Pons (tissue), 1 donor: Measurements from ENCODE around the gene CHD2.

Source experiments
- DNase-seq: peaks from one replicate; pipeline ENCODE4 v3.0.0-alpha.2; 2016; ENCODE audit warnings: low spot score

CHD2 gene

GRCh38 chr15:92885224-92886041, 14.7 kb upstream of the CHD2 start:
- peak; percentile 44 for DNase-seq

GRCh38 chr15:92886042-92886537, 14.0 kb upstream of the CHD2 start:
- peak; percentile 53 for DNase-seq

- DNase-seq: peak; percentile 29
Observed at GRCh38 chr15:92886815-92887214, 13.3 kb upstream of the CHD2 start.

- no peak for DNase-seq
Observed at GRCh38 chr15:92887869-92888268, 12.3 kb upstream of the CHD2 start.

GRCh38 chr15:92889390-92890107, 10.6 kb upstream of the CHD2 start:
- no peak for DNase-seq

GRCh38 chr15:92891533-92892200, 8.5 kb upstream of the CHD2 start:
- DNase-seq: no peak

GRCh38 chr15:92892201-92892555, 7.9 kb upstream of the CHD2 start:
- no peak for DNase-seq

DNA sequence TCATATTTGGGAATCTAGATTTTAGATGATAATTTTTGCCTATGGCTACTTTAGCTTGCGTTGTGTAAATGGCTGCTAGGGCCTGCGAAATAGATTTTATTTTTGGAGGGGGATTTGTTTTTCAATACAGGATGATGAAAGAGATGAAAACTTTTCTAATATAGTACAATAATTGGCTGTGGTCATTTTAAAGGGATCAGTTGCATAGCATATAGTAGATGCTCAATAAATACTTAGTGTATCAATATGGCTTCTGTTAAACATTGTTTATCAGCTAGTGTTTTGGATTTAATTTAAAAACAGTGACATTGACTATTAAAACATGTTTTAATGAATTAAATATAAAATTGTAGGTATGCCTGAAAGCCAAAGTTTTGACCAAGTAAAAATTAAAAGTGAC, 6.9 kb upstream of the CHD2 start:
- DNase-seq: no peak

DNA sequence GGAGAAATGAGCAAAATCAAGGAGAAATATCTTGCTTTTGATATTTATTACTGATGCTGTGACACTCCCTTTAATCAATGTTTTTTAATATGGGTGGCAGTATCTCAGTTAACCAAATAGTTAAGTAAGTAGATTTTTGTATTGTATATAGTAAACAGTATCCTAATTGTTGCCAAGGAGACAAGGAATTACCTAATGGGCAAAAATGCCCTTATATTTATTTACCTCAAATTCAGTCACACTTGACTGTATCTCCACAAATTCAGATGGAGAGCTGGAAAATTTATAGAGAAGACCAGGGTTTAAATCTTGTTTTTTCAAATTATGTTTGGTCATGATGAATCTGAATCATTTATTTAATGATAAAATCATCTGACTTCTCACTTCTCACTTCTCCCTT, 3.6 kb upstream of the CHD2 start:
- no peak for DNase-seq

DNA sequence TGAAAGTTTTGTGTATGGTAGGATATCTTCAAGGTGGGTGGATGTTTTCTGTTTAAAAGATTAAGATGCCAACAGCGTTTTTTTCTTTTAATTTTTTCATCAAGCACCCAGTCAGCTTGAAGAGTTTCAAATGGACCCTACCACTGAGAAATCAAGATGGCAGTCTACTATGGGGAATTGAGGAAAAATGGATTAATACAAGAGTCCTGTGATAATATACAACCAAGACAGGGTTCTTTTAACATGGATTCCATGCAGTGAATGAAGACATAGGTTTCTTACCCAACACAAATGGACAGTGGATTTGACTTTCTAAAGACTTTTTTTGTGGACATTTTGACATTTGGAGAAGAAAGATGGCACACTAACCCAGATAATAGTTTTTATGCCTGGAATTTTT, 2.5 kb upstream of the CHD2 start:
- DNase-seq: no peak

GRCh38 chr15:92898988-92899582, 1.0 kb upstream of the CHD2 start:
- no peak for DNase-seq

- no peak for DNase-seq
Observed at GRCh38 chr15:92899601-92899947, 550 bp upstream of the CHD2 start.

- no peak for DNase-seq
Observed at GRCh38 chr15:92900731-92901071, 577 bp downstream of the CHD2 start.

DNA sequence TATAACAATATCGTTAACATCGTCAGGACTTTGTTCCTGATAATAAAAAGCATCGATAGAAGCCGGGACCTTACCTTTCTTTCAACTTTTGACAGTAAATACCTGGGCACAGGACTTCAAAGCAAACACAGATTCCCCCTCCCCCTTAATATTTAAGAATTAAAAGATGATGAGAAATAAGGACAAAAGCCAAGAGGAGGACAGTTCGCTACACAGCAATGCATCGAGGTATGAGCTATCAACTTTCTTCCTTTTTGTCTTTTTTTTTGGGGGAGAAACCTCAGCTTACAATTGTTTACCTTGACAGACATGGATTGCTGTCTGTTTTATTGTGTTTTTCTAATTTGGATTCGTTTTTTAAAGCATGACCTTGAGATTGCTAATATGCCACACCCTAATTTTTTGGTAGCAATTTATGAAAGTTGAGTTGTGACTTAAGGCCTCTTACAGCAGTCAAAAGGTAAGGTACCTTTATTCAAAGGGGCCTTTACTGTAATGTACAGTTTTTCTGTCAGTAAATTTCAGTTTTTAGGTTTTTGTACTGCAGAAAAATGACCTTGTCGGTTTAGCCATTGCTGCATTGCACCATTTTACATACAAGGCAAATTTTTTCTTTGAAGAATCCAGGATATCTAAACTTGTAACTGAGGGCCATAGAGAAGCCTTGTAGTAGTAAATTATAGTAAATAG, 1.1 kb downstream of the CHD2 start:
- DNase-seq: no peak

DNA sequence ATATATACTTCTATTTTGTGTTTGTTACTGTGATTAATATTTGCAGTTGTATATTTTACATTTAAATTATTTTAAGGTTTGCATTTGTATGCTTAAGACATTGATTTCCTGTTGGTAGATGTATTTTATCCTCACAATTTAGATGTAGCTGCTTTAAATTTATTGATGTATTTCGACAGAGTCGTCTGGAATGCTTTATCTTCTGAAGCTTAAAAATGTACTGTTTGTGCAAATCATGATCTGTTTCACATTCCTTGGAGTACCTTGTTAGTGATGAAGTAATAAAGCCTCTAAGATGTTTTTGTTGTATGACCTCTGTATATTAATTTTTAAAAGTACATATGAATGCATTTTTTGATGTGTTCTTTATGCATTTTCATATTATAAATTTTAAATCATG, 1.9 kb downstream of the CHD2 start:
- DNase-seq: no peak

- no peak for DNase-seq
Observed at GRCh38 chr15:92902737-92903593, 2.8 kb downstream of the CHD2 start.

- DNase-seq: no peak
Observed at GRCh38 chr15:92903631-92903965, 3.5 kb downstream of the CHD2 start.

DNA sequence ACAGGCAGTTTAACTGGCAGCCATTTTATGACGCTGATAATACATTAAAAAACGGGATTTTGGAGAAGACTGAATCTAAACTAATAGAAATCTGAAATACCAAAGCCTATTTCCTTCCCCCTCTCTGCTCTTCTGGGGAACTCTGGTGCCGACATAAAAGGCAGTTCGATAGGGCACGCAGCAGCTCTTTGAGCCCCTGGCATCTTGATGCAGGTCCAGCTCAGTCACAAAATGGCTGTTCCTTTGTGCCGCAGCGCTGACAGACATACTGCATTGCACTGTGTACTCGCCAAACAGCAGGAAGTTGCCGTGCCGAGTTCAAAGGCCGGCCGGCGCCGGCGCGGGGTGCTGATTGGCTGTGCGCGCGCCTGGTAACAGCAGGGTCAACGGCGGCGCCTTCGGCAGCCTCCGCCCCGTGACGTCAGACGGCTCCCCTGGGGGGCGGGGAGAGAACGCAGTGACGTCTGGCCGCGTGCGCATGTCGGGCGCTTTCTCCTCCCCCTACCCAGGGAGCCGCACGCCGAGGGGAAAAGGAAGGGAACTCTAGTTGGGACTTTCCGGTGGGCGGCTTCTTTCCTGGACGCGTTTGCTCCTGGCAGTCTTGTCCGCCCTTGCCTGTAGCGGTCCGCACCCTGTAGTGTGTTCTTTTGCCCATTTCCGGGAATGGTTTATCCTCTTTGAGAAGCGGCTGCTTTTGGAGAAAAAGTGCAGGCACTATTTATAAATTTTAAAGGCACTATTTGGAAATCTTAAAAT, 4.0 kb downstream of the CHD2 start:
- DNase-seq: peak; percentile 99

DNA sequence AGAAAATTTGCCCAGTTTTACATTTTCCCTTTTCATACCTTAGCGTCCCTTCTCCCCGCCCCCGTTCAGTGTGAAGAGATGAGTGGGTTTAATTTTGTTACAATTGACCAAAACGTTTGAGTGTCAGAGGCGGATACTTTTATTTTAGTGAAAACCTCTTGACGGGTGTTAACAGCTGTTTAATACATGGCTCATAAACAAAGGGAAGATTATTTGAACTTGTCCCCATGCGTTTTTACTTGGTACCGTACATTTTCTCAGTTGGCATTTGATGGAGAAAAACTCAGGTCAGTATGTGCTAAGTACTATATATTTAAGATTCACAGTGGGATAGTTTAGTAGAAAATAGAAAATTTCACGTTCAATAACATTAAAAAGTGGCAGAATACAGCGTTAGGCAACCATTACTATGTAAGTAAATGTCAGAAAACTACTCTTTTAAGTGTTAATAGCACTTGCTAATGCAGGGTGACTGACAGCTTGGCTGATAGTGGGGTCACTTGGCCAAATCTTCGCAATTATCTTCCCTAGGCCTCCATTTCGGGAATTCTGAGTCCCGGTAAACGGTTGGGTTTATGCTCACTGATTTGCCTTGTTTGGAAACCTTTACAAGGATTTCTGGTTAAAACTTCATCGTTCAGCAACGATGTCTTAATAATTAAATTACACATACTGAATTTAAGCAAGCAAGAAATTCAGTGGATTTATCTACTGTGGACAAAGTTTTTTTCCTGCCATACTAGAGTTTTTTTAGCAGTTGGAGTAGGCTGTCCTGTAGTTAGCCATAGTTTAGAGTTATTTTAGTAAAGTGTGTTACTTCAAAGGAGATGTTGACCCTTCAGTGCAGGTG, 4.8 kb downstream of the CHD2 start:
- peak; percentile 59 for DNase-seq

DNA sequence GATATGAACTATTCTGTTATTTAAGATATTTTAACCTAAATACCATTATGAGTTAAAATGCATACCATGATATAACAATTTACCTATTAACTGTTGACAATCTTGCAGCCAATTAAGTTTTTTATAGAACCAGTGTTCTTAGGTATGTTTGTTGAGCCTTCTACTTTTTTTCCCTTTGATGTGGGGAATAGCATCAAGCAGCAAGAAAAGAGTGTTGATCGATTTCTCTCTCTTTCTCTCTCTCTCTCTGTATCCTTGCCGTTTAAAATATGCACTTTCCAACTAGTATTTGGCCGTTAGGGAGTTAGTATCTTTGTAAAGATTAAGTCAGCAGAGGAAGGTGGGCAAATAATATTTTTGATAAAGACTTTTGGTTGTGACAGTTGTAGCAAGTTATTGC, 5.9 kb downstream of the CHD2 start:
- DNase-seq: no peak
